Thymus (tissue), 11 donors: ENCODE measurements around the gene COL4A2. TPM values are rescaled to one million over a fixed set of nuclear protein-coding genes. Genes with fewer than 3 reads are reported as not detected.

Experiments
- DNase-seq, 9 donors: peaks; one replicate each; pipeline ENCODE4 v3.0.0-alpha.2; 2013; ENCODE audit warnings: low spot score in 9 of 9, low read depth in 6 of 9, missing footprints in 1 of 9
- H3K27ac ChIP-seq, 2 donors: one replicate each; pipeline ENCODE4 v1.5.1; 2013; ENCODE audit warnings: control low read depth in 1 of 2, low read depth in 1 of 2, low read length in 1 of 2, mild to moderate bottlenecking in 1 of 2, moderate library complexity in 1 of 2
- H3K27me3 ChIP-seq, 2 donors: one replicate each; pipeline ENCODE4 v1.5.1; 2013; ENCODE audit warnings: low read length in 1 of 2; ENCODE audit not compliant: control insufficient read depth in 2 of 2, insufficient read depth in 1 of 2
- H3K36me3 ChIP-seq, 2 donors: one replicate each; pipeline ENCODE4 v1.5.1; 2013; ENCODE audit warnings: low read length in 1 of 2, mild to moderate bottlenecking in 1 of 2, moderate library complexity in 1 of 2; ENCODE audit not compliant: control insufficient read depth in 2 of 2, insufficient read depth in 2 of 2
- H3K4me1 ChIP-seq, 2 donors: one replicate each; pipeline ENCODE4 v1.5.1; 2013; ENCODE audit warnings: low read length in 2 of 2; ENCODE audit not compliant: control insufficient read depth in 2 of 2, insufficient read depth in 2 of 2
- H3K4me3 ChIP-seq, 2 donors: one replicate each; pipeline ENCODE4 v1.5.1; 2013; ENCODE audit warnings: low read length in 2 of 2, control low read depth in 1 of 2, mild to moderate bottlenecking in 1 of 2
- H3K9me3 ChIP-seq, 2 donors: one replicate each; pipeline ENCODE4 v1.5.1; 2013; ENCODE audit warnings: low read length in 1 of 2, mild to moderate bottlenecking in 1 of 2; ENCODE audit not compliant: control insufficient read depth in 2 of 2, insufficient read depth in 1 of 2
- WGBS: extraction: QIAGEN DNeasy Blood & Tissue Kit; methylation state at CpG from one replicate; pipeline ENCODE4 v1.1.7; 2013; 5-methylcytosine and 5-hydroxymethylcytosine counted together
- polyA plus RNA-seq: library from polyadenylated mRNA; stranded (reverse); fragments of 200-250 nt; gene quantifications from one replicate; pipeline ENCODE4 v1.2.3, GENCODE V29; 2013
- total RNA-seq: library from RNA; stranded (reverse); fragments of 120-200 nt; gene quantifications from one replicate; pipeline ENCODE4 v1.2.4, GENCODE V29; 2013
- donor health status: healthy.

Gene COL4A2
- total and polyA plus RNA-seq, 2 donors: 47.2 to 63.1 TPM

DNA sequence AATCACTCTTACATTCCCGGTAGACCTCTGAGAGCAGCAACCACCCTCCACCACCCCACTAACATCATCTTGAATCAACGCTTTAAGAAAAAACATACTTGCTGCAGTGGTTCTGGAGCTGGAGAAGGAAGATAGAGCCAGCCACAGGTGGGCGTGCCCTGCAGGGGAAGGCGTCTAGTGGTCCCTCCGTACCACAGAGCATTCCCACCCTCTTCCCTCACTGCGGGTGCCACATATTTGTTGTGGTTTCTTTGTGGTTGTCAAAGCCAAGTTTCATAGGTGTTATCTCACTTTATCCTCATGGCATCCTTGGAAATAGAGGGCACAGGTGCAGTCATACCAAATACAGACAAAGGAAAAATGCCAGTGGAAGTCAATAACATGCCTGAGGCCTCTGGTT, 22.2 kb downstream of the COL4A2 start:
- Histone ChIP-seq H3K9me3 (no peaks in the 10 kb centered on the region), H3K36me3 (no peaks in the 10 kb centered on the region), H3K4me3 (no peak overlapping the region), H3K27ac (no peak overlapping the region), H3K27me3 (peaks cover 0 to 7% of the 10 kb centered on the region in 2 donors), H3K4me1 (peaks cover 0 to 17% of the 10 kb centered on the region in 2 donors)
- 58% methylated on average over 6 of the region's 6 CpGs for WGBS
- DNase-seq: no peak

DNA sequence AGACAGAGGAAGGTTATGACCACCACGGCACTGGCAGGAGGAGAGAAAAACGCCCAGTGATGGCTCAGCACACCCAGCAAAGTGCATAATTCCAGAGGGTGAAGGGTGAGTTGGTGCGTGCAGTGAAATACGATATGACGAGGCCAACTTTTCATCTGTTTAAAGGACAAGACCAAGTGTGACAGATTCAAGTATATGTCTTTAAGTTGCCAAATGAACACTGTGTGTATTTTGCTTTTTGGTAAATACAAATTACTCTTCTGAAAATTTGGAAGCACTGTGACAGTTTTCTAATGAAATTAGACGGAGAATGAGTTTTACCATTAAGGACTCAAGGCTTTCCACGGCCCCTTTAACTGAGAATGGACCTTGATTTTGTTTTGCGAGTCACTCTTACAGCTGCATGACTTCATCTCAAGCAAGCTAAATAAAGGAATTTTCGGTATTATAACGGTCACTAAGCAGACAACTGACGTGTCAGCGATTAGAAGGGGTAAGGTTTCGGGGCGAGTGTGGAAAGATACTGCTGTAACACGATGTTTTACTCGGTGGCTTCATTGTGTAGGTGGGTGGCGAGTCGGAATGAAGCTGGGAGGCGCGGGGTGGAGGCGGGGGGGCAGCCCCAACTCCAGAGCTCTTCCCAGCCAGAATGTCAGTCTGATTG, 22.8 kb downstream of the COL4A2 start:
- Histone ChIP-seq H3K9me3 (no peaks in the 10 kb centered on the region), H3K4me3 (no peak overlapping the region), H3K27me3 (peaks cover 0 to 5% of the 10 kb centered on the region in 2 donors), H3K27ac (peak overlapping the region in 1 of 2 donors; percentile 6), H3K4me1 (peaks cover 0 to 14% of the 10 kb centered on the region in 2 donors), H3K36me3 (no peaks in the 10 kb centered on the region)
- WGBS: 90% methylated on average over 21 of the region's 21 CpGs
- no peak for DNase-seq

DNA sequence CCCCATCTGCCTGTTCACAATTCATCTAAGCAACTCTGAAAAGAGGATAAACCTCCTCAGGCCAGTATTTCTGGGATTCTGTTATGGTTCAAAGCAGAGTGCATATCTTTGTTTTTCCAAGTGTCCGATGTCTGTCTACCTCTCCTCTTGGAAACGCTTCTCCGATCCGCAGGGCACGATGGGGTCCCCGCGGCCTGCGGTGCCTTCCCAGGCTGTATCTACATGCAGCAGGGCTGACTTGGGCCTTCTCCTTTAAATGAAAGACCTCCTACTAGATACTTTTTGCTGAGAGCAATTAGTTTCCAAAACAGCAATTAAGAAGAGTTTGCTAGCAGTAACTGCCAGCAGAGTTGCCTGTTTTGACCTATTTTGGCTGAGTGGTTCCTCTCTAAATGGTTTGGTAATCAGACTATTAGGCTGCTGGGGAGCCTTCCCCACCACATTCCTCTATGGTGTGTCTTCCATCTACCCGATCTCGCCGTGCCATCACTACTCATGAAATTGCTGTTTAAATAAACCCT, 23.5 kb downstream of the COL4A2 start:
- Histone ChIP-seq H3K36me3 (no peaks in the 10 kb centered on the region), H3K27ac (peak overlapping the region; percentile 32 to 64), H3K4me1 (peaks cover 0 to 12% of the 10 kb centered on the region in 2 donors), H3K4me3 (no peak overlapping the region), H3K9me3 (no peaks in the 10 kb centered on the region), H3K27me3 (peaks cover 0 to 5% of the 10 kb centered on the region in 2 donors)
- DNase-seq: no peak
- WGBS: 92% methylated on average over 11 of the region's 11 CpGs

DNA sequence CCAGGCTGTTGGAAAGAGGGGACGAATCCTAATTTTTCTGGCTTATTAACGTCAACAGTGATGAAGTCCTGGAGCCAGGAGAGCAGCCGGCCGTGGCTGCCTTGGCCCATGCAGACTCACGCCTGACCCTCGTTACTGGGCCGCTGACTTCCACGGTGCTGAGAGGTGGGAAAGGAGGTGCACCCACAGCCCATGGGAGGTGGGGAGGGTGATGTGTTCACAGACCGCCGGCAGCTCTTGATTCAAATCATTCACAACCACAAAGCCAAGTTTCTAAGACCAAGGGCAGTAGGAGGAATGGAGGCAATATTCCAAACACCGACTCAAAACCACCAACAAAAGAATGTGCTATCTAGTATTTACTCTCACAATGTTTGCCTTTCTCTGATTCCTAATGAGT, 24.3 kb downstream of the COL4A2 start:
- peaks cover 0 to 5% of the 10 kb centered on the region in 2 donors for H3K27me3 ChIP-seq
- H3K27ac ChIP-seq: no peak overlapping the region
- peaks cover 0 to 8% of the 10 kb centered on the region in 2 donors for H3K4me1 ChIP-seq
- DNase-seq: no peak
- no peaks in the 10 kb centered on the region for H3K9me3 ChIP-seq
- no peaks in the 10 kb centered on the region for H3K36me3 ChIP-seq
- 78% methylated on average over 11 of the region's 11 CpGs for WGBS
- H3K4me3 ChIP-seq: no peak overlapping the region

DNA sequence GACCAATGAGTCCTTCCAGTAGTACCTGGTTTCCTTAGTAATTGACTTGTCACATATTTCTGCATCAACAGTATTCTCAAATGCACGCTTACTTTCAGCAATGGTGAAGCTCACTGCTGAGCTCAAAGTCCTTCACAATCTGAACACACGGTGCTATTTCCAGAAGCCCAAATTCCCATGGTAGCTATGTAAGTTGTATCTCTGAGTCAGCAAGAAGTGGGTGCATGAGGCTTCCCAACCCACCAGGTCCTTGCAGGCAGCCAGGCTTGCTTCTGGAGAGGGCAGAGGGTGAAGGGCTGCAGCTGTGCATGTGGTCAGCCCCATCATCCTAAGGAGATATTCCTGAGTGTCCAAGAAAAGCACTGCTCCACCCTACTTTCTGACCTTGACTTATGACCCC, 25.7 kb downstream of the COL4A2 start:
- Histone ChIP-seq H3K27ac (no peak overlapping the region), H3K4me3 (no peak overlapping the region), H3K36me3 (no peaks in the 10 kb centered on the region), H3K4me1 (no peaks in the 10 kb centered on the region), H3K9me3 (no peaks in the 10 kb centered on the region), H3K27me3 (no peaks in the 10 kb centered on the region)
- WGBS: 97% methylated on average over 2 of the region's 2 CpGs
- DNase-seq: no peak

DNA sequence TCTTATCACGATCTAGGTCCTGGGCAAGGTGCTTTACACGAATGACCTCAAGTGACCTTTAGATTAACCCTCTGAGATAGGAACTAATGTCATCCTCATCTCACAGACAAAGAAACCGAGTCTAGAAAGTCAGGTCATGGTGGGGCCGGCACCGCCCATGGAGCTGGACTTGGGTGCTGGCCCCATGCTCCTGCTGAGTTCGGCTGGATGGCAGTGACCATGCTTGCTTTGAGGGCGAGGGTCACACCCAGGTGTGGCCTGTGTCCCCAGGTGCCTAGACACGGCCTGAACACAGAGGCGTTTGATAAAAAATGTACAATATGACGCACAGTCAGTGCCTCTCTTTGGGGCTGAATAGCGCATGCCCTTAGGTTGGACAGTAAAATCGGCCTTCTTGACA, 26.8 kb downstream of the COL4A2 start:
- Histone ChIP-seq H3K27me3 (peaks cover 0 to 5% of the 10 kb centered on the region in 2 donors), H3K36me3 (no peaks in the 10 kb centered on the region), H3K27ac (no peak overlapping the region), H3K4me1 (no peaks in the 10 kb centered on the region), H3K4me3 (no peak overlapping the region), H3K9me3 (no peaks in the 10 kb centered on the region)
- 93% methylated on average over 12 of the region's 12 CpGs for WGBS
- no peak for DNase-seq

DNA sequence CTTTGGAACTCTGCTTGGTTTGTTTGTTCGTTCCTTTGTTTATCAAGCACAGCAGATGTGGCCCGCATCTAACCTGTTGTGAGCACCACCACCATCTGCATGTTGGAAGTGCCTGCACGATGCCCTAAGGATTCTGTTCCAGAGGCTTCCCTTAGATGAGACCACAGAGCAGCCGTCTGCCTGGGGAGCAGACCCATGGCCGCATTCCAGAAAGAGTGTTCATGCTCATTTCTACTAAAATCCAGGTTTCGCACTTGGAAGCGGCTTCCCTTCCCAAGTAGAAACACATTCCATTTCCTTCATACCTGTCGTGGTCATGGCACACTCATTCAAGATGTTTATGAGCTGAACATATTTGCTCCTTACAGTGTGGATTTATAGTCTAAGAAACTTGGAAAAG, 27.2 kb downstream of the COL4A2 start:
- H3K4me3 ChIP-seq: no peak overlapping the region
- WGBS: 93% methylated on average over 8 of the region's 8 CpGs
- DNase-seq: no peak
- H3K27me3 ChIP-seq: peaks cover 0 to 6% of the 10 kb centered on the region in 2 donors
- H3K36me3 ChIP-seq: no peaks in the 10 kb centered on the region
- no peak overlapping the region for H3K27ac ChIP-seq
- no peaks in the 10 kb centered on the region for H3K9me3 ChIP-seq
- no peaks in the 10 kb centered on the region for H3K4me1 ChIP-seq

DNA sequence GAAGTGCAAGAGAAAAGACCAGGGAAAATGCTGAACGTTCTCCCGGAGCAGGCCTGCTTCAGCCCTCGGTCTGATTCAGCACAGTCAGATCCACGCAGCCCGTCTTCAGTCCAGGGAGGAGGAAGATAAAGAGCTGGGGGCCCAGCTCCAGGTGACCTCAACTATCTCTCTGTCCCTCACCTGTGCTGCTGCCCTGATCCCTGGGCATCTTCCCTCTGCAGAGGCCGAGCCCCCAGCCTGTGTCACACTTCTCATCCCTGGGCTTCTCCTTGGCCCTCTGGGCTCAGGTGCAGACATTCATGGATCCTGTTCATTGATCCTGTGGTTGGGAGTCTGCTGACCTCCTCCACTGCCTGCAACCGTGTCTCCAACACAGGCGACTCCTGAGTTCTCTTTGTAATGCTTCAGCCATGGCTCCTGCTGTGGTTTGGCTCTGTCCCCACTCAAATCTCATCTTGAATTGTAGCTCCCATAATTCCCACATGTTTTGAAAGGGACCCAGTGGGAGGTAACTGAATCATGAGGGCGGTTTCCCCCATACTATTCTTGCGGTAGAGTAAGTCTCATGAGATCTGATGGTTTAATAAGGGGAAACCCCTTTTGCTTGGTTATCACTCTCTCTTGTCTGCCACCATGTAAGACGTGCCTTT, 27.9 kb downstream of the COL4A2 start:
- WGBS: 92% methylated on average over 11 of the region's 11 CpGs

DNA sequence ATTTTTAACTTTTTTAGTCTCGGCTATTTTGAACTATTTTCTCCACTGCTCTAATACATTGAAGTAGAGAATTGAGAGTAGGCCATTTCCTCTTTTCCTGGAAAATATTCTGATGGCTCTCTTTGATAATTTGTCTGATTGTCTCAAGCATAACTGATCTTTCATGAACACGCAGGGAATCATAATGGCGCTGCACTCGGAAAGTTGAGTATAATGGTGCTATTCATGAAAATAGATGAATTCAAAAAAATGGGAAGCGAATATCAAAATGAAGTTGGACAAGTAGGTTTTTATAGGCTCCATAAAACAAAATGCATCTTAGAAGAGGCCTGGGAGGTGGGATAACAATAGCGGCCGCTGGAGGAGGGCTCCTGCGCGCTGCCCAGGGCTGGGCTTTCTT, 29.0 kb downstream of the COL4A2 start:
- Histone ChIP-seq H3K36me3 (no peaks in the 10 kb centered on the region), H3K9me3 (peaks cover 0 to 1% of the 10 kb centered on the region in 2 donors), H3K4me1 (peaks cover 0 to 5% of the 10 kb centered on the region in 2 donors), H3K27ac (no peak overlapping the region), H3K27me3 (peaks cover 0 to 21% of the 10 kb centered on the region in 2 donors), H3K4me3 (no peak overlapping the region)
- 93% methylated on average over 9 of the region's 9 CpGs for WGBS
- DNase-seq: no peak

More for the DNA sequence above, 27.9 kb downstream of the COL4A2 start:
- no peak for DNase-seq
- H3K4me3 ChIP-seq: no peak overlapping the region
- H3K27ac ChIP-seq: no peak overlapping the region
- no peaks in the 10 kb centered on the region for H3K9me3 ChIP-seq
- peaks cover 0 to 9% of the 10 kb centered on the region in 2 donors for H3K27me3 ChIP-seq
- H3K36me3 ChIP-seq: no peaks in the 10 kb centered on the region
- no peaks in the 10 kb centered on the region for H3K4me1 ChIP-seq
